Kidney capillary endothelial cell (primary cell): ENCODE results near the gene LMBR1.
"Not testable (repeated sequence)": the region's sequence is repeated elsewhere in the genome, so short reads cannot be mapped to it uniquely, and the experiment has no call there.

Experiments used
- DNase-seq: peaks from one replicate; pipeline ENCODE4 v3.0.0-alpha.2; 2018; ENCODE audit warnings: low spot score

Gene LMBR1

DNA sequence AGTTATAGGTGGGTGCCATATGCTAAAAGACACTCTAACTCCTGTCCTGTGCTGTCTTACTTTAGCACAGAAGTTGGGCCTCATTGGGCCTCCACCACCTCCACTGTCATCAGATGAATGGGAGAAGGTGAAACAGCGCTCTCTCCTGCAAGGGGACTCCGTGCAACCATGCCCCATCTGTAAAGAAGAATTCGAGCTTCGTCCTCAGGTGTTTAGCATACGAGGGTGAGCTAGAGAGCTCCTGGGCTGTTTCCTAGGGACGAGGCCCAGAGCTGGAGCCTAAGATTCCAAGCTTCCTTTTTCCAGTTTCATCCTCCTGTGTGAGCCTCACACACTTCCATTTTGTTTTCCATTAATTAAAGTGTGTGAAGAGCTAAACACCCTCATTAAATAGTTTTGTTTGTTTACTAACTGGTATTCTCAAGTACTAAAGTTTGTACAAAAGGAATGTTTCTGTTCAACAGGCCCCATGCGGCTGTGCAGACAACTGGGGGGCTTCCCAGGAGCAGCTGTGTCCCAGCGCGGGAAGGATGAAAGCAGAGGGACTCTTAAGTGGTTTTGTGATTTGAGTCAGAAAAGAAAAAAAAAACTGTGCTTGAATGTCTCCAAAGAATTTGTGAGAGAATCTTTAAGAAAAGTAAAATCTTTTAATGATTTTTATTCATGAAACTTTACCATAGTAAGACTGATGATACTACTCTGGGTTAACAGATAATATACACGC lies 238.3 kb downstream of the LMBR1 start:
- DNase-seq, result no peak

DNA sequence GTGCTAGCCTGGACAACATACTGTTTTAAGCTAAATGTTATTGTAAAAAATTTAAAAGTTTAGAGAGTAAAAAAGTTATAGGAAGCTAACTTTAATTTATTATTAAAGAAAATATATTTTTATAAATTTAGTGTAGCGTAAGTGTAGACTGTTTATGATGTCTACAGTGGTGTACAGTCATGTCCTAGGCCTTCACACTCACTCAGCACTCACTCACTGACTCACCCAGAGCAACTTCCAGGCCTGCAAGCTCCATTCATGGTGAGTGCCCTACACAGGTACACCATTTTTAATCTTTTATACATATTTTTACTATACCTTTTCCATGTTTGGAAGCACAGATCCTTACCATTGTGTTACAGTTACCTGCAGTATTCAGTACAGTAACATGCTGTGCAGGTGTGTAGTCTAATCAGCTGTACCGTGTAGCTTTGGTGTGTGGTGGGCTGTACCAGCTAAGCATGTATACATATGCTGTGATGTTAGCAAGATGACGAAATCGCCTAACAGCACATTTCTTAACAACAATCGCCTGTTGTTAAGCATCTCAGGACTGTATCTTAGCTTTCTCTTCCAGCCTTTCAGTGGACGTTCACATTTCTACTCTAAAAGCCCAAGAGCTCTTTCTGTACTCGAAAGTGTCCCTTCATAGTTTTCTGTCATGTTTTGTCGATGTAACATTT lies 240.0 kb downstream of the LMBR1 start:
- DNase-seq, result no peak

GRCh38 chr7:156651474-156651873 lies 241.5 kb downstream of the LMBR1 start:
- DNase-seq, result no peak

DNA sequence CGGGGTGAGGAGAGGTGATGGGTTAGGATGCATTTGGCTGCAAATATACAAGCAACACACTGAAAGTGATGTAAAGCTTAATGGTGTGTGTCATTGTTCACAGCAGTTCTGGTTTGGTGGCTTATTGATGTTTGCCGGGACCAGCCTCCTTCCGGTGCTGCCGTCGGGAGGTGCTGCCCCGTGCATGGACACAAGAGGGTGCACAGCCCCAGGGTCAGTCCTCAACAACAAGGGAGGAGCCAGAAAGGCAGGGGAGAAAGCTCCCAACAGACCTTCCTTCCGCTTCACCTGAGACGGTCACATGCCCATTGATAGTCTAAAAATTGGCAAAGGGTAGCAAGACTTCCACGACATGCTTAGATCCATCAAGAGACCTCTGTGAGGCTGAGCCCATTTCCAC lies 242.9 kb downstream of the LMBR1 start:
- peak; percentile 10 for DNase-seq

DNA sequence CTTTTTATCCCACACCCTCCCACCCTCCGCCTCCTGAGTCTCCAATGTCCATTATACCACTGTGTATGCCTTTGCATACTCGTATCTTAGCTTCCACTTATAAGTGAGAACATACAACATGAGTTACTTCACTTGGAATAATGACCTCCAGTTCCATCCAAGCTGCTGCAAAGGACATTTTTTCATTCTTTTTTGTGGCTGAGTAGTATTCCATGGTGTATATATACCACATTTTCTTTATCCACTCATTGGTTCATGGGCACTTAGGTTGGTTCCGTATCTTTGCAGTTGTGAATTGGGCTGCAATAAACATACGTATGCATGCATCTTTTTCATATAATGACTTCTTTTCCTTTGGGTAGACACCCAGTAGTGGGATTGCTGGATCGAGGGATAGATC lies 245.7 kb downstream of the LMBR1 start:
- not testable (repeated sequence) for DNase-seq

DNA sequence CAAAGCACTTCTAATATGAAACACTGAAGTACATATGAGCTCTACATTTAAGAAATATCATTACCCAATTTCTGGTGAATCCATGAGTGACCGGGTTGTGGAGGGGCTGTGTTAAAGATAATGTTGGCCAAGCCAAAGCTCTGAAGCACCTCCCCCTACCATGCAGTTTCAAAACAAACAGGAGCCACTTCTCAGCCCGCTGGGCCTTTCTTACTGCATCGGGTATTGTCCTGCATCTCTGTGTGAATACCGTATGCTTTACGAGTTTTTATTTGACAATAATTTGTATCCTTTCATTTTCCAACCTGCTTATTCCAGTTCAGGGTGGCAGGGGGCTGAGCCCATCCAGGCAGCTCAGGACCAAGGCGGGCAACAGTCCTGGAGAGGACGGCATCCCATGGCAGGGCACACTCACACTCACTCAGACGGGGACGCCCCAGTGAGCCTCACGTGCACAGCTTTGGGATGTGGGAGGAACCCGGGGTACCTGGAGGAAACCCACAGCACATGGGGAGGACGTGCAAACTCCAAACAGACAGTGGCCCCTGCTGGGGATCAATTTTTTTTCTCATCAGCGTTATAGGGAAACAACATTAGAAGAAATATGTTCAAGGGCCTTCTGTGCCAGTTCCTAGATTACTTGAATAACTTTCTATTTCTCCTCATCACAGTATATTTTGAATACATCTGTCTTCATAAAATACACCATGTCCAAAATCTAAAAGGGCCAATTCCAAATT lies 250.5 kb downstream of the LMBR1 start:
- no peak for DNase-seq

DNA sequence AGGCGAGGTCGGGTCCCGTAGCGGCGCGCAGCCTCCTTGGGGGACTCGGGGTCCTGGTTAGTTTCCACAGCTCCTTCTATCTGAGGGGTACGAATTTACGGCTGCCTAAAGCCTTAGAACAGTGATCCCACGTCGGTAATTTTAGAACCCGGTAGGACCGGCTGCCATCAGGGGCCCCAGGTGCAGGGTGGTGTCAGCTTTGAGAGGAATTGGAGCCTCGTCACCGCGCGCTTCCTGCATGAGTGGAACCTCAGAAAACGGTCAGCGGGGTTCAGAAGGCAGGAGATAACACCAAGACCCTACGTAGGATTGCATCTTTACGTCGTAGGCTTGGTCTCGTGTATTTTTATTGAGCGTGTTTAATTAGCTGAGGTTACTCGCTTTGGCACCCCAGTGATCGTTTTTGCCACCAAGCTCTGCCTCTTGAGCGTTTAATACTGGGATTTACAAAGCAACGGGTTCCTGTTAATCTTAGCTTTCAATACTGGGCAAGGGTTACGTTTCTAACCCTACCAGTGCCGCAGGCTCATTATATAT lies 252.0 kb downstream of the LMBR1 start:
- peak; percentile 54 for DNase-seq

- peak; percentile 88 for DNase-seq
Measured at GRCh38 chr7:156640257-156640948, 252.6 kb downstream of the LMBR1 start, which contains the start of gene RNF32. TSS of gene RNF32 (plus strand) at chr7:156640774. CDS start at chr7:156643878, 3,104 bp downstream.

- peak; percentile 18 for DNase-seq
Measured at GRCh38 chr7:156639426-156640256, 253.3 kb downstream of the LMBR1 start.

- no peak for DNase-seq
Measured at GRCh38 chr7:156638443-156639077, 254.4 kb downstream of the LMBR1 start.

DNA sequence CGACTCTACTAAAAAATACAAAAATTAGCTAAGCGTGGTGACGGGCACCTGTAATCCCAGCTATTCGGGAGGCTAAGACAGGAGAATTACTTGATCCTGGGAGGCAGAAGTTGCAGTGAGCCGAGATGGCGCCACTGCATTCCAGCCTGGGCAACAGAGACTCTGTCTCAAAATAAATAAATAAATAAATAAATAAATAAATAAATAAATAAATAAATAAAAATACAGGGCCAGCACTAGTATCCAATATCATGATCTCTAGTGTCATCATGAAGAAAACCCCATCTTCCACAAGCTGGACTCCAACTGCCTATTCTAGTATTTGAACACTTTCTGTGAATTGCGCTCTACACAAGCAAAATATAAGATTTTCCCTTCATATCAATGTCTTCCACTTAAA lies 255.9 kb downstream of the LMBR1 start:
- not testable (repeated sequence) for DNase-seq

DNA sequence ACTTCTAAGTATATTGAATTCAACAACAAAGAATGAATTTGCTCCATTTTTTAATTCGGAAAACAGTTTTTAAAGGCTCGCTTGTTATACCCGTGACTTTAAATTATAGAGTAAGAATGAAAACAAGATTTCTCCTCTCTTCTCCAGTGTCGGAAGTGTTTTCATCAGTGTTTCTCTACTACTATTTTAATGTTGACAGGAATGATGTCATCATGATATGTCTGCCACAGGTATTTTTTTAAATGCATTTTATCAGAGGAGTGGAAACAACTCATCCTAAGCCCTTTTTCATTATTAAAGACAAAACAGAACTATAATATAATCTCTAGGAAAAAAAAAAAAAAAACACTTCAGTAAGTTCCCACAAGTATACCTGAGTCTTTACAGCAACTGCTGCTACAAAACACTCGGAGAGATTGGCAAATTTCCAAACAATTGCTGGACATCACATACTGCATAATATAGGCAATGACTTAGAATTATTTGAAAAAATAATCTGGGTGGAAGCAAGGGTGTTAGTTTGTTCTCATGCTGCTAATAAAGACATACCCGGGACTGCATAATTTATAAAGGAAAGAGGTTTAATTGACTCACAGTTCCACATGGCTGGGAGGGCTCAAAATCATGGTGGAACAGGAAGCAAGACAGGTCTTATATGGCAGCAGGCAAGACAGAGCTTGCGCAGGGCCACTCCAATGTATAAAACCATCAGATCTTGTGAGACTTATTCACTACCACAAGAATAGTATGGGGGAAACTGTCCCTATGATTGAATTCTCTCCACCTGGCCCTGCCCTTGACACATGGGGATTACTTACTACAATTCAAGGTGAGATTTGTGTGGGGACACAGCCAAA lies 257.2 kb downstream of the LMBR1 start:
- no peak for DNase-seq

GRCh38 chr7:156634117-156634516 lies 258.9 kb downstream of the LMBR1 start:
- no peak for DNase-seq

GRCh38 chr7:156629873-156630272 lies 263.1 kb downstream of the LMBR1 start:
- no peak for DNase-seq

GRCh38 chr7:156628562-156628961 lies 264.4 kb downstream of the LMBR1 start:
- no peak for DNase-seq
